Germinal center (tissue), 1 donor: Measurements from ENCODE around the gene ARHGDIA.

Experiments used
- DNase-seq: peaks from one replicate; pipeline ENCODE4 v3.0.0; 2012; ENCODE audit warnings: mixed read lengths, low spot score

Gene ARHGDIA

GRCh38 chr17:81888105-81888987, 17.2 kb upstream of the ARHGDIA start:
- no peak for DNase-seq

DNA sequence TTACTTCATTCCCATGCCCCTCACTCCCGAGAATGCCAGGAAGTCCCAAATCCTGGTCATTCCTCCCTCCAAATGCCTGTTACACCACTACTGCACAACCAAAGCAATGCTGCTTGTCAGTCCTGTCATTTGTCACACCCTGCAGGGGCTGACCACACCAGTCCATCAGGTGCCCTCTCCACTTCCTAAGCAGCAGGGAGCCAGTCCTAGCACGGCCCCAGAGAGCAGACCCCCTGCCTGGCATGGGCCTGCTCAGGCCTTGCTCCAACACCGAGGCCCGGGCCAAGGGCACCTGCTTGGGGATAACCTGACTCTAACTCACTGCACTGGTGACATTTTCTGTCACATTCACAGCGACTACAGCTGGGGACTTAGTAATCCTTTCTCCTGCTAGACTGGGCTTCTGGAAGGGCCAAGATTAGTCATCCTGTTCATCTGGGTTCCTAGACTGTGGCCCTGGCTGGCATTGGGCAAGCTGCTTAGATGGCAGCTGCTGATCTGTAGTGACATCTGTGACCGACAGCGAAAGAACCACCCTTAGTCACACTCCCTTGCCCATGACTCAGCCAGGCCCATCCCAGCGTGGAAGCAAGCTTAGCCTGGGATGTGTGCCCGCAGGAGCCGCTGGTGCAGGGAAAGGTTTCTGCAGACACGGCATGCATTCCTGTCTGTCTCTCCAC, 14.9 kb upstream of the ARHGDIA start:
- no peak for DNase-seq

DNA sequence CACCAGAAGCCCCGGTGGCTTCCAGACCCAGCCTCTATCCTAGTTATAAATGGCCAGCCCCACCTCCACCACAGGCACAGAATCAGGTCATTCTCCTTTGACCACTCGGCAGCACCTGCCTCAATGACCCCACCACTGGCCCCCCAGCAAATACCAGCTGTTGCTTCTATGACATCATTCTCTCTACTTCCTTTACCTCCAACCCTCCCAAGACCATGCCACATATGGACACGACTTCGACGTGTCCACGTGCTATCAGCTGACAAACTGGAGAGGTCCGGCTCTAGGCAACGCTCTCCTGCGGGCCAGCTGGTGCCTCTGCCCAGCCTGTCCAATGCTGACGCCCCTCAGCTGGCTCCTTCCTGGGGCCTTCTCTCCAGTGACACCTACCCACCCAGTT, 14.3 kb upstream of the ARHGDIA start:
- DNase-seq: no peak

DNA sequence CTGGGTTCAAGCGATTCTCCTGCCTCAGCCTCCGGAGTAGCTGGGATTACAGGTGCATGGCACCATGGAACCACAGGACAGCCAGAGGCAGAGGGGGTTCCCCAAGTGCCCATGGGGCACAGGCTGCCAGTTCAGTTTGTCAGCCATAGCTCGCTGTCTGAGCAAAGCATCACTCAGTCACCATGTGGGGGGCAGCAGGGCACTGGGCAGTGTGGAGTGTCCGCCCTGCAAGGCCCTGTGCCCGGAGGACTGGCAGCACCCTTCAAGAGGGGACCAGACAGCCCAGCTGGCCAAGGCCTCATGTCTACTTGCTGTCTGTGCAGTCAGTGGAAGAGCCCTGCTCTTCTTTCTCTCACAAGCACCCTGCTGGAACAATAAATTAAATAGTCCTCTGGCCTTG, 13.8 kb upstream of the ARHGDIA start:
- no peak for DNase-seq

- no peak for DNase-seq
Measured at GRCh38 chr17:81884520-81884919, 13.4 kb upstream of the ARHGDIA start.

- DNase-seq: no peak
Measured at GRCh38 chr17:81879121-81879520, 8.0 kb upstream of the ARHGDIA start.

GRCh38 chr17:81878294-81878693, 7.2 kb upstream of the ARHGDIA start:
- DNase-seq: no peak

DNA sequence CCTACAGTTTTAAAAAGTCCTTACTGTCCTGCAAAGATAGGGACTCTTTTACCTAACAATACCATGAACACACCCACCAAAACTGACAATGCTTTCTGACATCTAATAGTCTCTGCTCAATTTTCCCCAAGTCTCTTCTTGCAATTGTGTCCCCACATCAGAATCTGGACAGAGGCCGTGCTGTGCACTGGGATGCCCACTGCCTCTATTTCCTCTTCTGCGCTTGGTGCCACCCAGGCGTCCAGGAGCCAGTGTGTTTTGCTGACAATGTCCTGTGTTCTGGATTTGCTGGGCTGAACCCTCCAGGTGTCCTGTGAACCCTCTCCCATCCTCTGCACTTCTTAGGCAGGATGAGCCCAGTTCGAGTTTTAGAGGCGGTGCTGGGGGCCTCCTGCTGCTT, 6.4 kb upstream of the ARHGDIA start:
- DNase-seq: no peak

- DNase-seq: peak; percentile 96
Measured at GRCh38 chr17:81871387-81872230, 472 bp upstream of the ARHGDIA start.

GRCh38 chr17:81870131-81870980, 781 bp downstream of the ARHGDIA start:
- DNase-seq: peak; percentile 55

DNA sequence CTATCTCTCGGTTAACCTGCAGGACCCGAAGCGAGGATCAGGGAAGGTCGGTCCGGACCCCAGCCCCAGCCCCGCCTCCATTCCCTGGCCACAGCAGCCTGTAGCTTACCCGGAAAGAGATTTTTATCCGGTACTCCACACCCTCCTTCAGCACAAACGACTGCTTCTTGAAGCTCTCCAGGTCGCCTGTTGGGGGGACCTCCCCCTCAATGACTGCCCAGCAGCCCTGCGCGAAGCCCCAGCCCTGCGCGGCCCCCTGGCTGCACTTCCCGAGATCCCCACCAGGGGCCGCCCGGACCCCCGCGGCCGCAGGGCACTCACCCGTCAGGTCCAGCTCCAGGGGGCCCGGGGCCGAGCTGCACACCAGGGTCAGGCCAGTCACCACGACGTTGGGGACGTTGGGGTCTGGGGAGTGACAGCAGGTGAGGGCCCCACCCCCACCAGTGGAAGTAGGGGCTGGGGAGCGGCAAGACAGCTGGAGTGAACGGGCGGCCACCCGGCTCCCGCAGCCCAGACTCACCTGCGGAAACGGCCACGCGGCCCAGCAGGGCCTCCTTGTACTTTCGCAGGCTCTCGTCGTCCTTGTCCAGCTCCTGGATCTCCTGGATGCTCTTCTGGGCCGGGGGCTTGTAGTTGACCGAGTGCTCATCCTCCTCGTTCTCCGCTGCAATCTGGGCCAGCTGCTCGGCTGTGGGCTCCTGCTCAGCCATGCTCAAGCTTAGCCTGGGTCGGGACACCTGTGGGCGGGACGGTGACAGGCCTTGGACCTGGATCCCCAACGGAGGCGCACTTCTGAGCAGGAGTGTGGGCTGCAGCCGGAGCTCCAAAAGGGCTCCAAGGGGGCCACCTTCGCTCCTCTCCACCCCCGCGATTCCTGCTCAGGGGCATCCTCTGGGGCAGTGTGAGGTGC, 1.7 kb downstream of the ARHGDIA start:
- peak; percentile 76 for DNase-seq

- no peak for DNase-seq
Measured at GRCh38 chr17:81868674-81869220, 2.4 kb downstream of the ARHGDIA start.

DNA sequence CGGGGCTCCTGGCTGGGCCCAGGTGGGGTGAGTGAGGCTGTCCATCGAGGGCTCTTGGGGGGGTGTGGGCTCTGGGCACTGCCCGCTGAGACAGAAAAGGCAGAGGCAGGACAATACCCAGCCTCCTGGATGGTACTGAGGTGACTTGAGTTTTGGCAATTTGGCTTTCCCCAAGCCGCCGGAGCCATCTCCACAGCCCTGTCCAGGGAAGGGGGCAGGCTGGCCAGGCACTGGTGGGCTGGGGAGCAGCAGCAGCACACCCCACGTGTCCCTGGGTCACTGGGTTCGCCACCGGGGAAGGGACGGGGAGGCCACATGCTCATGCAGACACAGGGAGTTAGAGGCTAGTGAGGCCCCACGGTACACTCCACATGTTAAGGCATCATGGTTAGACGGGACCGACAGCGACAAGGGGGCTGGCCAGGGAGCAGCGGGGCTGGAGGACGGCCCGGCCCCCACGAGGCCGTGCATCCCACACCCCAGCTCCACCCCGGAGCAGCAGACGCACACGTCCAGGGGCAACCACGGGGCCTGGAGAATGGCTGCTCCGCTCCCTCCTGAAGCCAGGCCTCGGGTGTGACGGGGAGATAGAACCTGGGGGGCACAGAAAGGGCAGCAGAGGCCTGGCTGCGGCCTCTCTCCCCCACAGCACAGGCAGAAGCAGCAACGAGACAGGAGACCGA, 3.0 kb downstream of the ARHGDIA start:
- no peak for DNase-seq

DNA sequence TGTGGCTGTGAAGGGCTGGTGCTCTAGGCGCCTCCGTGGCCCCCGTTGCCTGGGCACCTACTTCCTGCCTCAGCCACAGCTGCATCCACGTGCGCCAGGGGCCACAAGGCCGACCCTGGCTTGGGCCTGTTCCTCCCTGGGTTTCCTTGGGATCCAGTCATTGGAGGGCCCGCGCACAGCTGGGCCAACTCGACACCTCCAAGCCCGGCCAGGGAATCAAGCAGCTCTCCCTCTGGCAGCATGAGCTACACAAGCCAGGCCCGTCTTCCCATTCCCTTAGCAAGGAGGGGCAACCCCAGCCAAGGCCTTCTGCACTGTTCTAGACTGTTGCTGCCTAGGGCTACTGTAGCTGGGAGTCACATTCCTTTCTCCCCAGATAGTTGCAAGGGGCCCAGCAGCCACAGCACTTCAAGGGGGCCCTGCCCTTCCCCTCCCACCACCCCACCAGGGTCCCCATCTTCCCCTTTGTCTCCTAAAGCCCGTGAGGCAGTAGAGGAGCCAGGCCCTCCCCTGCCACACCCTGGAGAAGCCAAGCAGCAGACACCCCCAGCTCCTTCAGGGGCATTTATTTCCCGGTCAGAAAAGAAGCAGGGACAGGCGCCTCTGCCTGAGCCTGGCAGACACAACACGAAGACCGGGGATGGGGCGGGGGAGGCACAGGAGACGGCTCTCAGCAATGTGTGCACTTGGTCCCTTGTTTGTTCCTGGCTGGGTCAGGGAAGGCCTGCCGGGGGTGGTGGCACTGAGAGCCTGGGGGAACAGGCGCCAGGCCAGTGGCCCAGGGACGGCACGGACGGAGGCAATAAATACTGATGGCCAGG, 3.8 kb downstream of the ARHGDIA start:
- DNase-seq: no peak

DNA sequence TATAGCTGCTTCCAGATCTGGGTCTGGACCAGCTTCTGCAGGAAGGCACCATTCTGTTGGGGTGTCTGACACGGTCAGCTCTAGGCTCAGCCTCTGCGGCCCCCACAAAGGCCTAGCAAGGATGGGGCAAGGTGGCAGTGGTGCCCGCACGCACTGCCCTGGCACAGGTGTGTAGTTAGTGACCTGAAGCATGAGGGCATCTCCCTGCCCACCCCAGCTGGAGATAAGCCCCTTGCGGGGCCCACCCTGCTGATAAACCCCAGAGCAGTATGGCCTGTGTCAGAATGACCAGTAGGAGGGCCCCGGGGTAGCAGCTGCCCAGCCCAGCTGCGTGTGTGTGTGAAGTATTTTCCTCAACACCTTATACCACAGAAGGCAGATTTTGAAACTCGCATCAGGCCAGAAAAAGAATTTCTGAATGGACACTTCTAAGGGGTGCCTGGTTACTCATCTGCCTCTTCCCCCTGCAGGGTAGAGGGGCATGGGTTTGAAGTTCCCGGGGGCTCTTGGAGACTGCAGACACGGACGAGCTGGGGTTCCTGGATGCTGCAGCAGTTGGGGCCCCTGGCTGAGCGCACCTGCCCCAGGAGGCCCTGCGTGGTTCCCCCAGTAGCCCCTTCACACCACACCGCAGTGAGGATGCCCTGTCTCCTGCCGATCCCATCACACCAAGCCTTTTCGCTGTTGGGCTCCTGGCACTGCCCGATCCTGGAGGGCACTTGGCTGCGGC, 4.5 kb downstream of the ARHGDIA start:
- no peak for DNase-seq

GRCh38 chr17:81865733-81866439, 5.3 kb downstream of the ARHGDIA start:
- no peak for DNase-seq

- no peak for DNase-seq
Measured at GRCh38 chr17:81865358-81865732, 5.8 kb downstream of the ARHGDIA start.
